SK-N-SH treated with all-trans-retinoic acid at 6 μM for 48 hours (cell line): ENCODE results near the gene C17orf75.

Source experiments
- ATAC-seq: fragments of 200-7000 bp; cut with Tn5 transposase; 3 replicates; pipeline ENCODE4 v1.9.1; 2020; ENCODE audit warnings: mild to moderate bottlenecking, moderate library complexity
- ARNTL ChIP-seq: fragments of 450-650 bp; formaldehyde crosslinking; IDR thresholded peaks from 2 replicates; pipeline ENCODE4 v1.5.0; 2020; ENCODE audit warnings: low read depth, mild to moderate bottlenecking, moderate library complexity, borderline replicate concordance
- BACH2 ChIP-seq: fragments of 250-450 bp; sonication (Bioruptor Pico); IDR thresholded peaks from 2 replicates; pipeline ENCODE4 v1.9.0; 2021; ENCODE audit warnings: mild to moderate bottlenecking, borderline replicate concordance
- GLIS3 ChIP-seq: fragments of 250-450 bp; sonication (Bioruptor Pico); IDR thresholded peaks from 2 replicates; pipeline ENCODE4 v1.5.0; 2020; ENCODE audit warnings: mild to moderate bottlenecking, moderate library complexity
- ISL1 ChIP-seq: fragments of 250-450 bp; sonication (Bioruptor Pico); IDR thresholded peaks from 2 replicates; pipeline ENCODE4 v2.1.2; 2022; ENCODE audit warnings: mild to moderate bottlenecking, moderate library complexity
- OSR1 ChIP-seq: fragments of 250-450 bp; sonication (Bioruptor Pico); IDR thresholded peaks from 2 replicates; pipeline ENCODE4 v1.8.0; 2022; ENCODE audit warnings: moderate library complexity, mild to moderate bottlenecking, inconsistent platforms
- PPARA ChIP-seq: fragments of 250-450 bp; sonication (Bioruptor Pico); IDR thresholded peaks from 2 replicates; pipeline ENCODE4 v1.5.0; 2020; ENCODE audit warnings: mild to moderate bottlenecking, borderline replicate concordance
- SNAI2 ChIP-seq: fragments of 250-450 bp; sonication (Bioruptor Pico); IDR thresholded peaks from 2 replicates; pipeline ENCODE4 v1.5.0; 2020; ENCODE audit warnings: mild to moderate bottlenecking, moderate library complexity
- TCF4 ChIP-seq: fragments of 250-450 bp; sonication (Bioruptor Pico); IDR thresholded peaks from 2 replicates; pipeline ENCODE4 v1.8.0; 2021; ENCODE audit warnings: mild to moderate bottlenecking, moderate library complexity, borderline replicate concordance
- TOX ChIP-seq: fragments of 250-450 bp; sonication (Bioruptor Pico); IDR thresholded peaks from 2 replicates; pipeline ENCODE4 v1.8.0; 2021; ENCODE audit warnings: mild to moderate bottlenecking, moderate library complexity, borderline replicate concordance
- ZC3H10 ChIP-seq: fragments of 250-450 bp; sonication (Bioruptor Pico); IDR thresholded peaks from 2 replicates; pipeline ENCODE4 v1.5.1; 2021; ENCODE audit warnings: mild to moderate bottlenecking, moderate library complexity
- ZFP3 ChIP-seq: fragments of 250-450 bp; sonication (Bioruptor Pico); IDR thresholded peaks from 2 replicates; pipeline ENCODE4 v1.5.0; 2020; ENCODE audit warnings: mild to moderate bottlenecking, moderate library complexity
- ZFP30 ChIP-seq: fragments of 450-650 bp; formaldehyde crosslinking; IDR thresholded peaks from 2 replicates; pipeline ENCODE4 v1.5.0; 2022; ENCODE audit warnings: mild to moderate bottlenecking, moderate library complexity
- ZNF565 ChIP-seq: fragments of 450-650 bp; formaldehyde crosslinking; conservative IDR thresholded peaks from 2 replicates; pipeline ENCODE4 v1.5.0; 2020; ENCODE audit warnings: low read depth, mild to moderate bottlenecking, moderate library complexity
- ZNF70 ChIP-seq: fragments of 450-650 bp; formaldehyde crosslinking; IDR thresholded peaks from 2 replicates; pipeline ENCODE4 v1.5.0; 2020; ENCODE audit warnings: mild to moderate bottlenecking, moderate library complexity
- ZNF8 ChIP-seq: fragments of 450-650 bp; formaldehyde crosslinking; IDR thresholded peaks from 2 replicates; pipeline ENCODE4 v1.5.0; 2020; ENCODE audit warnings: mild to moderate bottlenecking, moderate library complexity
- TF ChIP-seq, protein P1 (sequence below): fragments of 250-450 bp; sonication (Bioruptor Pico); IDR thresholded peaks from 2 replicates; pipeline ENCODE4 v1.5.0; 2020; ENCODE audit warnings: mild to moderate bottlenecking, moderate library complexity
- TF ChIP-seq, protein P2 (sequence below): fragments of 250-450 bp; sonication (Bioruptor Pico); IDR thresholded peaks from 2 replicates; pipeline ENCODE4 v1.8.0; 2021; ENCODE audit warnings: low read depth, mild to moderate bottlenecking, moderate library complexity, borderline replicate concordance
- TF ChIP-seq, protein P3 (sequence below): fragments of 250-450 bp; sonication (Bioruptor Pico); IDR thresholded peaks from 2 replicates; pipeline ENCODE4 v1.8.0; 2020; ENCODE audit warnings: mild to moderate bottlenecking, moderate library complexity, borderline replicate concordance
- TF ChIP-seq, protein P4 (sequence below): fragments of 250-450 bp; sonication (Bioruptor Pico); IDR thresholded peaks from 2 replicates; pipeline ENCODE4 v1.5.1; 2020; ENCODE audit warnings: low read depth, mild to moderate bottlenecking, moderate library complexity
- TF ChIP-seq, protein P5 (sequence below): fragments of 250-450 bp; sonication (Bioruptor Pico); IDR thresholded peaks from 2 replicates; pipeline ENCODE4 v1.5.1; 2021; ENCODE audit warnings: mild to moderate bottlenecking, moderate library complexity

C17orf75 gene

DNA sequence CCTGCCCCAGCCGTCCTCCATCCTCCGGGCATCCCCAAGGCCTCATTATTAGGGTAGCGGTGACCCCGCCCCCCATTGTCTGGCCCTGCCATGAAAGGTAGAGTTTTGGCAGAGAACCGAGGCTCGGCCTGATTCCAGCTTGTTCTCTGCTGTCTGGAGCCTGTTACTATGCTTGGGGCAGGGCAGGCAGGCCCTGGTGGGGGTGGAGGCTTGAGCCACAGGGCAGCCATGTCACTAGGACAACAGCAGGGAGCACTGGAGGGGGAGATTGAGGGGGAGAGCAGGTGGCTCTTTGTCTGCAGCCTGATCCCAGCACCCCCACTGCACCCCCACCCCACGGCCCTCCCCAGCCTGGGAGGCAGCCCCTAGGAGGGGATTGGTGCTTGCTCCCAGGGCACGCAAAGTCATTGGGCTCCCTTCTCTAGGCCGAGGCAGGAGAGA lies 60.9 kb downstream of the C17orf75 start:
- no peak for TF ChIP-seq ZFP30 (CRISPR knock-in tag)
- no peak for TF ChIP-seq TCF4
- TF ChIP-seq, all 23 proteins: peak for 0
- ATAC-seq: no peak

DNA sequence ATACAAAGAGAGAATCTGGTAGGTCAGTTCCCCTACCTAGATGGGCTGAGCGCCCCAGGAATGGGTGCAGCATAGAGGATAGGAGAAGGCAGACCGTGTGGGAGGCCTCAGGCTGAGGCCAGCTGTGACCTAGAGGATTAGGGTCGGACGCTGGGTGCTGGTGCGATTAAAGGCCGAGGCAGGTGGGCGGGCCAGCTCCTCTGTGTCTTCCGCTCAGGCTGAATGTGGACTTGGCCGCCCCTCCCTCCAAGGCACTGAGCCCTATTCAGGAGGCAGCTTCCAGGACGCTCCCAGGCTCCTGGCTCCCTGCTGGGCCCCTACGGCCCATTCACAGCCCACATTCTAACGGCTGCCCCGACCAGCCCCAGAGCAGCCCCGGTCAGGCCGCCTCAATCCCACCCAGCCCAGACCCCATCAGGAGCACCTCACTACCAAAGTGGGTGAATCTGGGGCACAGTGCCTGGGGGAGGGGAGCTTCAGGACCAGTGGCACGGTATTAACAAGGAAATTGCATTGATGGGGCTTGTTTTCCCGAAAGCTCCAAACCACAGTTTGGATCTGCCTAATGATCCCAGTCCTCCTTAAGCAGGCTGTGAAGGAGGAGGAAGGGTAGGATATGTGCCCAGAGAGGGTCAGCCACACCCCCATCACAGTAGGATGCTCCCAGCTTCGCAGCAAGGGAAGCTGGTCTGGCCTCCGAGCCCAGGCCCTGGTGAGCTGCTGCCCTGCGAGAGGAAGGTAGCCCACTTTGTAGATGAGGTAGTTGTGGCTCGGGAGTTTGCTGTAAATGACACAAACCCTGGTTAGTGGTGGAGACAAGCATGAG lies 61.9 kb downstream of the C17orf75 start:
- ATAC-seq: no peak
- TF ChIP-seq, protein P1, sequence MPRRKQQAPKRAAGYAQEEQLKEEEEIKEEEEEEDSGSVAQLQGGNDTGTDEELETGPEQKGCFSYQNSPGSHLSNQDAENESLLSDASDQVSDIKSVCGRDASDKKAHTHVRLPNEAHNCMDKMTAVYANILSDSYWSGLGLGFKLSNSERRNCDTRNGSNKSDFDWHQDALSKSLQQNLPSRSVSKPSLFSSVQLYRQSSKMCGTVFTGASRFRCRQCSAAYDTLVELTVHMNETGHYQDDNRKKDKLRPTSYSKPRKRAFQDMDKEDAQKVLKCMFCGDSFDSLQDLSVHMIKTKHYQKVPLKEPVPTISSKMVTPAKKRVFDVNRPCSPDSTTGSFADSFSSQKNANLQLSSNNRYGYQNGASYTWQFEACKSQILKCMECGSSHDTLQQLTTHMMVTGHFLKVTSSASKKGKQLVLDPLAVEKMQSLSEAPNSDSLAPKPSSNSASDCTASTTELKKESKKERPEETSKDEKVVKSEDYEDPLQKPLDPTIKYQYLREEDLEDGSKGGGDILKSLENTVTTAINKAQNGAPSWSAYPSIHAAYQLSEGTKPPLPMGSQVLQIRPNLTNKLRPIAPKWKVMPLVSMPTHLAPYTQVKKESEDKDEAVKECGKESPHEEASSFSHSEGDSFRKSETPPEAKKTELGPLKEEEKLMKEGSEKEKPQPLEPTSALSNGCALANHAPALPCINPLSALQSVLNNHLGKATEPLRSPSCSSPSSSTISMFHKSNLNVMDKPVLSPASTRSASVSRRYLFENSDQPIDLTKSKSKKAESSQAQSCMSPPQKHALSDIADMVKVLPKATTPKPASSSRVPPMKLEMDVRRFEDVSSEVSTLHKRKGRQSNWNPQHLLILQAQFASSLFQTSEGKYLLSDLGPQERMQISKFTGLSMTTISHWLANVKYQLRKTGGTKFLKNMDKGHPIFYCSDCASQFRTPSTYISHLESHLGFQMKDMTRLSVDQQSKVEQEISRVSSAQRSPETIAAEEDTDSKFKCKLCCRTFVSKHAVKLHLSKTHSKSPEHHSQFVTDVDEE (CRISPR knock-in tag): no peak
- TF ChIP-seq SNAI2: no peak
- no peak for TF ChIP-seq OSR1 (CRISPR knock-in tag)
- no peak for TF ChIP-seq ARNTL (CRISPR knock-in tag)
- TF ChIP-seq TOX (CRISPR knock-in tag): no peak
- TF ChIP-seq ZFP3 (CRISPR knock-in tag): no peak
- TF ChIP-seq ISL1 (CRISPR knock-in tag): no peak
- no peak for TF ChIP-seq PPARA (CRISPR knock-in tag)
- no peak for TF ChIP-seq TCF4
- TF ChIP-seq ZNF8: no peak
- TF ChIP-seq, protein P2, sequence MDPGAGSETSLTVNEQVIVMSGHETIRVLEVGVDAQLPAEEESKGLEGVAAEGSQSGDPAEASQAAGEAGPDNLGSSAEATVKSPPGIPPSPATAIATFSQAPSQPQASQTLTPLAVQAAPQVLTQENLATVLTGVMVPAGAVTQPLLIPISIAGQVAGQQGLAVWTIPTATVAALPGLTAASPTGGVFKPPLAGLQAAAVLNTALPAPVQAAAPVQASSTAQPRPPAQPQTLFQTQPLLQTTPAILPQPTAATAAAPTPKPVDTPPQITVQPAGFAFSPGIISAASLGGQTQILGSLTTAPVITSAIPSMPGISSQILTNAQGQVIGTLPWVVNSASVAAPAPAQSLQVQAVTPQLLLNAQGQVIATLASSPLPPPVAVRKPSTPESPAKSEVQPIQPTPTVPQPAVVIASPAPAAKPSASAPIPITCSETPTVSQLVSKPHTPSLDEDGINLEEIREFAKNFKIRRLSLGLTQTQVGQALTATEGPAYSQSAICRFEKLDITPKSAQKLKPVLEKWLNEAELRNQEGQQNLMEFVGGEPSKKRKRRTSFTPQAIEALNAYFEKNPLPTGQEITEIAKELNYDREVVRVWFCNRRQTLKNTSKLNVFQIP (CRISPR knock-in tag): no peak
- TF ChIP-seq ZFP30 (CRISPR knock-in tag): no peak
- TF ChIP-seq ZNF70 (CRISPR knock-in tag): no peak
- TF ChIP-seq, protein P3, sequence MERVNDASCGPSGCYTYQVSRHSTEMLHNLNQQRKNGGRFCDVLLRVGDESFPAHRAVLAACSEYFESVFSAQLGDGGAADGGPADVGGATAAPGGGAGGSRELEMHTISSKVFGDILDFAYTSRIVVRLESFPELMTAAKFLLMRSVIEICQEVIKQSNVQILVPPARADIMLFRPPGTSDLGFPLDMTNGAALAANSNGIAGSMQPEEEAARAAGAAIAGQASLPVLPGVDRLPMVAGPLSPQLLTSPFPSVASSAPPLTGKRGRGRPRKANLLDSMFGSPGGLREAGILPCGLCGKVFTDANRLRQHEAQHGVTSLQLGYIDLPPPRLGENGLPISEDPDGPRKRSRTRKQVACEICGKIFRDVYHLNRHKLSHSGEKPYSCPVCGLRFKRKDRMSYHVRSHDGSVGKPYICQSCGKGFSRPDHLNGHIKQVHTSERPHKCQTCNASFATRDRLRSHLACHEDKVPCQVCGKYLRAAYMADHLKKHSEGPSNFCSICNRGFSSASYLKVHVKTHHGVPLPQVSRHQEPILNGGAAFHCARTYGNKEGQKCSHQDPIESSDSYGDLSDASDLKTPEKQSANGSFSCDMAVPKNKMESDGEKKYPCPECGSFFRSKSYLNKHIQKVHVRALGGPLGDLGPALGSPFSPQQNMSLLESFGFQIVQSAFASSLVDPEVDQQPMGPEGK (CRISPR knock-in tag): no peak
- no peak for TF ChIP-seq ZNF565 (CRISPR knock-in tag)
- TF ChIP-seq, protein P4, sequence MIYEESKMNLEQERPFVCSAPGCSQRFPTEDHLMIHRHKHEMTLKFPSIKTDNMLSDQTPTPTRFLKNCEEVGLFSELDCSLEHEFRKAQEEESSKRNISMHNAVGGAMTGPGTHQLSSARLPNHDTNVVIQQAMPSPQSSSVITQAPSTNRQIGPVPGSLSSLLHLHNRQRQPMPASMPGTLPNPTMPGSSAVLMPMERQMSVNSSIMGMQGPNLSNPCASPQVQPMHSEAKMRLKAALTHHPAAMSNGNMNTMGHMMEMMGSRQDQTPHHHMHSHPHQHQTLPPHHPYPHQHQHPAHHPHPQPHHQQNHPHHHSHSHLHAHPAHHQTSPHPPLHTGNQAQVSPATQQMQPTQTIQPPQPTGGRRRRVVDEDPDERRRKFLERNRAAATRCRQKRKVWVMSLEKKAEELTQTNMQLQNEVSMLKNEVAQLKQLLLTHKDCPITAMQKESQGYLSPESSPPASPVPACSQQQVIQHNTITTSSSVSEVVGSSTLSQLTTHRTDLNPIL (CRISPR knock-in tag): no peak
- TF ChIP-seq BACH2 (CRISPR knock-in tag): no peak
- no peak for TF ChIP-seq ZC3H10

DNA sequence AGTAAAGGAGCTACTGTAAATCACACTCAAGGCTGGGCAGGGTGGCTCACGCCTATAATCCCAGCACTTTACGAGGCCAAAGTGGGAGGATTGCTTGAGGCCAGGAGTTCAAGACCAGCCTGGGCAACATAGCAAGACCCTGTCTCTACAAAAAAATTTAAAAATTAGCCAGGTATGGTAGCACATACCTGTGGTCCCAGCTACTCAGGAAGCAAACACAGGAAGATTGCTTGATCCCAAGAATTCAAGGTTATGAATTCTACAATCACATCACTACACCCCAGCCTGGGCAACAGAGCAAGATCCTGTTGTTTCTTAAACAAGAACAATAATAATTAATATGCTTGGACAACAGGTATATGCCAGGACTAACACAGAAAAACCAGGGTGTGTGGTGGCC lies 63.2 kb downstream of the C17orf75 start:
- TF ChIP-seq ZFP3 (CRISPR knock-in tag): no peak
- TF ChIP-seq, protein P3 (CRISPR knock-in tag): no peak
- no peak for TF ChIP-seq PPARA (CRISPR knock-in tag)
- TF ChIP-seq, protein P1 (CRISPR knock-in tag): no peak
- TF ChIP-seq ZNF565 (CRISPR knock-in tag): no peak
- TF ChIP-seq, protein P5, sequence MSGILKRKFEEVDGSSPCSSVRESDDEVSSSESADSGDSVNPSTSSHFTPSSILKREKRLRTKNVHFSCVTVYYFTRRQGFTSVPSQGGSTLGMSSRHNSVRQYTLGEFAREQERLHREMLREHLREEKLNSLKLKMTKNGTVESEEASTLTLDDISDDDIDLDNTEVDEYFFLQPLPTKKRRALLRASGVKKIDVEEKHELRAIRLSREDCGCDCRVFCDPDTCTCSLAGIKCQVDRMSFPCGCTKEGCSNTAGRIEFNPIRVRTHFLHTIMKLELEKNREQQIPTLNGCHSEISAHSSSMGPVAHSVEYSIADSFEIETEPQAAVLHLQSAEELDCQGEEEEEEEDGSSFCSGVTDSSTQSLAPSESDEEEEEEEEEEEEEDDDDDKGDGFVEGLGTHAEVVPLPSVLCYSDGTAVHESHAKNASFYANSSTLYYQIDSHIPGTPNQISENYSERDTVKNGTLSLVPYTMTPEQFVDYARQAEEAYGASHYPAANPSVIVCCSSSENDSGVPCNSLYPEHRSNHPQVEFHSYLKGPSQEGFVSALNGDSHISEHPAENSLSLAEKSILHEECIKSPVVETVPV (CRISPR knock-in tag): no peak
- TF ChIP-seq GLIS3 (CRISPR knock-in tag): no peak
- TF ChIP-seq, all 23 proteins: peak for 0
- ATAC-seq: no peak
